ENCODE data around the gene PHLDA2. TPM values are rescaled to one million over a fixed set of nuclear protein-coding genes. Genes with fewer than 3 reads are reported as not detected.

The PHLDA2 gene
- polyA plus RNA-seq, 1 donor (not counting 4 experiments of a cell fraction or from before 2014, with no cell fraction given), result 24.3 TPM

- Histone ChIP-seq H3K9me3 (ENCODE audit: control insufficient read depth, low read depth, low read length) (no peaks in the 10 kb centered on the region), H3K9me1 (ENCODE audit: control insufficient read depth, extremely low read depth, insufficient read depth, low read length) (no peaks in the 10 kb centered on the region), H3K4me2 (ENCODE audit: control insufficient read depth, extremely low read depth, insufficient read depth, low read depth, low read length) (no peak overlapping the region), H3K4me3 (ENCODE audit: control insufficient read depth in 2 of 3, extremely low read depth in 1 of 3, insufficient read depth in 2 of 3, low read depth in 1 of 3, low read length in 3 of 3) (no peak overlapping the region), H3K27ac (ENCODE audit: control insufficient read depth, insufficient read depth, low read length) (no peak overlapping the region), H4K20me1 (ENCODE audit: control insufficient read depth, extremely low read depth, insufficient read depth, low read length) (peaks cover 9% of the 10 kb centered on the region), H3K9ac (ENCODE audit: control insufficient read depth, extremely low read depth, insufficient read depth, low read length) (no peak overlapping the region), H3K4me1 (ENCODE audit: control insufficient read depth, extremely low read depth, insufficient read depth, low read length) (peaks cover 13% of the 10 kb centered on the region), H3K27me3 (ENCODE audit: control insufficient read depth, extremely low read depth, insufficient read depth, low read length) (no peaks in the 10 kb centered on the region), H2AFZ (ENCODE audit: control insufficient read depth, low read length) (no peak overlapping the region), H3K36me3 (ENCODE audit: control insufficient read depth in 2 of 2, extremely low read depth in 1 of 2, insufficient read depth in 2 of 2, low read length in 2 of 2) (peaks cover 41 to 66% of the 10 kb centered on the region in 2 experiments), H3K79me2 (ENCODE audit: control insufficient read depth, insufficient read depth, low read length) (peaks cover 5% of the 10 kb centered on the region)
- dilution Hi-C loops (cut with MboI; ENCODE audit: extremely low pct_ligation_motif_present, low sequenced_read_pairs), result no loop called here
- no peak for TF ChIP-seq CTCF (optimal IDR thresholded peaks at IDR 0.05 in 1 of 3, IDR thresholded peaks at IDR 0.05 in 1 of 3, conservative IDR thresholded peaks at IDR 0.05 in 1 of 3; ENCODE audit: extremely low read depth in 1 of 3, insufficient read depth in 2 of 3, low read length in 3 of 3)
- TF ChIP-seq EZH2 (IDR thresholded peaks at IDR 0.05; ENCODE audit: low read length), result no peak
- FAIRE-seq (no peak), DNase-seq (ENCODE audit: low read depth, low spot score) (no peak)
Measured at GRCh38 chr11:2950825-2951224, 21.6 kb upstream of the PHLDA2 start.

GRCh38 chr11:2949920-2950319, 20.7 kb upstream of the PHLDA2 start:
- no peak for DNase-seq (ENCODE audit: low read depth, low spot score)
- Histone ChIP-seq H3K4me2 (ENCODE audit: control insufficient read depth, extremely low read depth, insufficient read depth, low read depth, low read length) (no peak overlapping the region), H3K27ac (ENCODE audit: control insufficient read depth, insufficient read depth, low read length) (no peak overlapping the region), H3K36me3 (ENCODE audit: control insufficient read depth in 2 of 2, extremely low read depth in 1 of 2, insufficient read depth in 2 of 2, low read length in 2 of 2) (peaks cover 40 to 65% of the 10 kb centered on the region in 2 experiments), H3K4me1 (ENCODE audit: control insufficient read depth, extremely low read depth, insufficient read depth, low read length) (peaks cover 19% of the 10 kb centered on the region), H3K27me3 (ENCODE audit: control insufficient read depth, extremely low read depth, insufficient read depth, low read length) (no peaks in the 10 kb centered on the region), H3K4me3 (ENCODE audit: control insufficient read depth in 2 of 3, extremely low read depth in 1 of 3, insufficient read depth in 2 of 3, low read depth in 1 of 3, low read length in 3 of 3) (no peak overlapping the region), H4K20me1 (ENCODE audit: control insufficient read depth, extremely low read depth, insufficient read depth, low read length) (peaks cover 14% of the 10 kb centered on the region), H3K79me2 (ENCODE audit: control insufficient read depth, insufficient read depth, low read length) (peaks cover 5% of the 10 kb centered on the region), H3K9me3 (ENCODE audit: control insufficient read depth, low read depth, low read length) (no peaks in the 10 kb centered on the region), H3K9ac (ENCODE audit: control insufficient read depth, extremely low read depth, insufficient read depth, low read length) (no peak overlapping the region), H2AFZ (ENCODE audit: control insufficient read depth, low read length) (no peak overlapping the region), H3K9me1 (ENCODE audit: control insufficient read depth, extremely low read depth, insufficient read depth, low read length) (no peaks in the 10 kb centered on the region)
- no peak for FAIRE-seq
- dilution Hi-C loops (cut with MboI; ENCODE audit: extremely low pct_ligation_motif_present, low sequenced_read_pairs), result no loop called here
- no peak for TF ChIP-seq EZH2 (IDR thresholded peaks at IDR 0.05; ENCODE audit: low read length)
- no peak for TF ChIP-seq CTCF (optimal IDR thresholded peaks at IDR 0.05 in 1 of 3, IDR thresholded peaks at IDR 0.05 in 1 of 3, conservative IDR thresholded peaks at IDR 0.05 in 1 of 3; ENCODE audit: extremely low read depth in 1 of 3, insufficient read depth in 2 of 3, low read length in 3 of 3)

All from keratinocyte (primary cell).